Uterus (tissue), 2 donors: Measurements from ENCODE around the gene INPP5A.

Experiments
- CTCF ChIP-seq, 4 experiments: fragments of 200-600 bp in 2 of 4; fragments of 450-650 bp in 2 of 4; sonication (generic) in 2 of 4; IDR thresholded peaks; one replicate each; pipeline ENCODE4 v1.5.1; 2016 to 2019; ENCODE audit warnings: antibody characterized with exemption in 4 of 4, mild to moderate bottlenecking in 2 of 4, moderate library complexity in 1 of 4
- POLR2A ChIP-seq, 2 donors: fragments of 450-650 bp; IDR thresholded peaks; one replicate each; pipeline ENCODE4 v1.6.1; 2016; ENCODE audit warnings: antibody characterized with exemption in 2 of 2, mild to moderate bottlenecking in 1 of 2, moderate library complexity in 1 of 2

GRCh38 chr10:132587175-132587574, 49.6 kb downstream of the INPP5A start:
- TF ChIP-seq CTCF (IDR thresholded peaks at IDR 0.05) (no peak), POLR2A (IDR thresholded peaks at IDR 0.05) (no peak)
